Inflammatory macrophage treated with lipopolysaccharide for 1 hour (primary cell): ENCODE measurements around the gene AMIGO1.
"Not testable (repeated sequence)": the region's sequence is repeated elsewhere in the genome, so short reads cannot be mapped to it uniquely, and the experiment has no call there.

Experiments used
- DNase-seq, 2 donors: peaks; one replicate each; pipeline ENCODE4 v3.0.0-alpha.2; 2020 to 2022

AMIGO1 gene

GRCh38 chr1:109482791-109483671 lies 26.5 kb downstream of the AMIGO1 start:
- DNase-seq, result peak in 1 of 2 donors; percentile 19

GRCh38 chr1:109482242-109482641 lies 27.3 kb downstream of the AMIGO1 start:
- no peak for DNase-seq

- DNase-seq, result no peak
Observed at GRCh38 chr1:109481646-109482045, 27.9 kb downstream of the AMIGO1 start.

- DNase-seq, result no peak
Observed at GRCh38 chr1:109479901-109480300, 29.6 kb downstream of the AMIGO1 start.

- no peak for DNase-seq
Observed at GRCh38 chr1:109479311-109479710, 30.2 kb downstream of the AMIGO1 start.

- DNase-seq, result no peak
Observed at GRCh38 chr1:109478806-109479205, 30.7 kb downstream of the AMIGO1 start.

- no peak for DNase-seq
Observed at GRCh38 chr1:109477821-109478220, 31.7 kb downstream of the AMIGO1 start.

GRCh38 chr1:109476825-109477224 lies 32.7 kb downstream of the AMIGO1 start:
- no peak for DNase-seq

GRCh38 chr1:109475261-109475660 lies 34.3 kb downstream of the AMIGO1 start:
- DNase-seq, result no peak

GRCh38 chr1:109474697-109475096 lies 34.8 kb downstream of the AMIGO1 start:
- peak in 1 of 2 donors; percentile 64 for DNase-seq

- DNase-seq, result not testable (repeated sequence)
Observed at GRCh38 chr1:109473284-109474057, 36.1 kb downstream of the AMIGO1 start.

- DNase-seq, result peak in 1 of 2 donors; percentile 22
Observed at GRCh38 chr1:109472779-109473178, 36.7 kb downstream of the AMIGO1 start.

GRCh38 chr1:109470245-109470644 lies 39.3 kb downstream of the AMIGO1 start:
- DNase-seq, result no peak

GRCh38 chr1:109468903-109469302 lies 40.6 kb downstream of the AMIGO1 start:
- no peak for DNase-seq

GRCh38 chr1:109468061-109468460 lies 41.5 kb downstream of the AMIGO1 start:
- no peak for DNase-seq

- DNase-seq, result no peak
Observed at GRCh38 chr1:109467301-109467777, 42.2 kb downstream of the AMIGO1 start.

GRCh38 chr1:109466452-109467300 lies 42.9 kb downstream of the AMIGO1 start, which contains the start of gene SYPL2:
Gene SYPL2 (plus strand): TSS chr1:109466546. CDS start chr1:109466844, 298 bp downstream.
- no peak for DNase-seq

GRCh38 chr1:109466125-109466451 lies 43.4 kb downstream of the AMIGO1 start:
- DNase-seq, result no peak

GRCh38 chr1:109457819-109458218 lies 51.7 kb downstream of the AMIGO1 start:
- no peak for DNase-seq

- no peak for DNase-seq
Observed at GRCh38 chr1:109454497-109455133, 54.9 kb downstream of the AMIGO1 start.
